Cardiac muscle cell (in vitro differentiated cells and primary cell): ENCODE data around the gene ARMH3. TPM values are rescaled to one million over a fixed set of nuclear protein-coding genes. Genes with fewer than 3 reads are reported as not detected.

ENCODE experiments used
- DNase-seq, 2 donors: peaks; one replicate each; pipeline versions ENCODE4 v3.0.0 to v3.0.0-alpha.2; 2010 to 2017; ENCODE audit warnings: low read depth in 1 of 2, low spot score in 1 of 2
- H3K27ac ChIP-seq: fragments of 200-600 bp; sonication (generic); 2 replicates; pipeline ENCODE4 v1.5.1; 2016
- H3K27me3 ChIP-seq: fragments of 200-600 bp; sonication (generic); 2 replicates; pipeline ENCODE4 v1.6.0; 2016; ENCODE audit warnings: control low read depth
- H3K36me3 ChIP-seq: fragments of 200-600 bp; sonication (generic); 2 replicates; pipeline ENCODE4 v1.5.1; 2016; ENCODE audit warnings: control low read depth
- H3K4me1 ChIP-seq: fragments of 200-600 bp; sonication (generic); 2 replicates; pipeline ENCODE4 v1.8.1; 2017; ENCODE audit warnings: low read depth, mild to moderate bottlenecking, mixed run types
- H3K4me3 ChIP-seq: fragments of 200-600 bp; sonication (generic); 2 replicates; pipeline ENCODE4 v1.5.1; 2016; ENCODE audit warnings: mild to moderate bottlenecking
- H3K9me3 ChIP-seq: fragments of 200-600 bp; sonication (generic); 2 replicates; pipeline ENCODE4 v1.5.1; 2017; ENCODE audit warnings: low read depth, mild to moderate bottlenecking, control low read depth
- polyA plus RNA-seq: library from polyadenylated mRNA; unstranded; fragments of >200 nt; fragmentation: Nextera tagmentation; extraction: Ambion mirVana; gene quantifications from 2 replicates; pipeline ENCODE4 v1.2.1, GENCODE V29; 2016
- total RNA-seq: library from RNA; depleted of rRNA; stranded (reverse); fragments of >200 nt; gene quantifications from 2 replicates; pipeline ENCODE4 v1.2.3, GENCODE V29; 2016
- TF ChIP-seq, protein P1 (sequence below): IDR thresholded peaks from 2 replicates; pipeline ENCODE4 v1.5.1; 2012; ENCODE audit warnings: low read depth, mild to moderate bottlenecking, low read length

ARMH3 gene
- total and polyA plus RNA-seq, 2 experiments from 2014 or later: 5.0 to 17.2 TPM

DNA sequence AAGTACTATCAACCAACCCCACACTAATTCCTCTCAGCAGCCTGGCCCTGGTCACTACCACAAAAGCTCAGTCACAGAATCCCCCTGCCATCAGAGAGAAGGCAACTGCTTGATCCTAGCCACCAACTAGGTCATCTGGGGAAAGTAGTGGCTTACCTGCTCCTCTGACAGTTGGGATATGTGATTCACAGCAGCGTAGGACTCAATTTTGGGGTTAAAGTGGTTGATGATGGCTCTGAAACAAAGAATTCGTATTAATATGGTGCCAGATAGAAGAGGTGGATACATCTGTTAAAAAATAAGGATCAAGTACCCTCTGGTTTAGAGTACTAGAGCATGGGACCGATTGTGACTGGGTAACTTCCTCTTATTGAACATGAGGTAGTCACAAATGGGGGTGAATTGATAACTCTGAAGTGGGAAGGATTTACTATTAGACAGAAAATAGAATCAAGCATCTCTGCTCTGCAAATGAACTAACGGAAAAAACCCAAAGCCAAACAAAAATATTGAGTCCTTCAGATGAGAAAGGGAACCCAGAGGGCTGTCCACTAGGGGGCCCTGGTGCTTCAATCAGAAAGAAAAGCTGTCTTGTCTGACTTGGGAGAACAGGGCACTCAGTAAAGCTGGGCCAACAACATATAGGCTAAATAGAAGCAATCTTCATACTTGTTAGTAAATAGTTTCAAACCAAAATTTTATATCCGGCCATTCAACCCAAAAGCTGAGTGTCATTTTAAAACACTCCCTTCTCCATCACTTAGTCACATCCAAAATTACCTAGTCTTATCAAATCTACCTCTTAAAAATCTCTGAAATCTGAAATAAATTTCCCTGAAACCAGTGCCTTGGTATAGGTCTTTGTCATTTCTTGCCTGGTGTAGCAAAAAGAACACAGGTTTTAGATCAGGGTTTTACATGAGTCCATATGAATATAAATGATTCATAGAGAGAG is 166.4 kb downstream of the ARMH3 start:
- no peak overlapping the region for H3K4me3 ChIP-seq
- H3K27me3 ChIP-seq: no peaks in the 10 kb centered on the region
- TF ChIP-seq, protein P1, sequence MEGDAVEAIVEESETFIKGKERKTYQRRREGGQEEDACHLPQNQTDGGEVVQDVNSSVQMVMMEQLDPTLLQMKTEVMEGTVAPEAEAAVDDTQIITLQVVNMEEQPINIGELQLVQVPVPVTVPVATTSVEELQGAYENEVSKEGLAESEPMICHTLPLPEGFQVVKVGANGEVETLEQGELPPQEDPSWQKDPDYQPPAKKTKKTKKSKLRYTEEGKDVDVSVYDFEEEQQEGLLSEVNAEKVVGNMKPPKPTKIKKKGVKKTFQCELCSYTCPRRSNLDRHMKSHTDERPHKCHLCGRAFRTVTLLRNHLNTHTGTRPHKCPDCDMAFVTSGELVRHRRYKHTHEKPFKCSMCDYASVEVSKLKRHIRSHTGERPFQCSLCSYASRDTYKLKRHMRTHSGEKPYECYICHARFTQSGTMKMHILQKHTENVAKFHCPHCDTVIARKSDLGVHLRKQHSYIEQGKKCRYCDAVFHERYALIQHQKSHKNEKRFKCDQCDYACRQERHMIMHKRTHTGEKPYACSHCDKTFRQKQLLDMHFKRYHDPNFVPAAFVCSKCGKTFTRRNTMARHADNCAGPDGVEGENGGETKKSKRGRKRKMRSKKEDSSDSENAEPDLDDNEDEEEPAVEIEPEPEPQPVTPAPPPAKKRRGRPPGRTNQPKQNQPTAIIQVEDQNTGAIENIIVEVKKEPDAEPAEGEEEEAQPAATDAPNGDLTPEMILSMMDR: peak; percentile 90
- no peak overlapping the region for H3K27ac ChIP-seq
- H3K9me3 ChIP-seq: no peaks in the 10 kb centered on the region
- peaks cover 40% of the 10 kb centered on the region for H3K4me1 ChIP-seq
- DNase-seq: peak; percentile 87 to 88
- no peaks in the 10 kb centered on the region for H3K36me3 ChIP-seq

DNA sequence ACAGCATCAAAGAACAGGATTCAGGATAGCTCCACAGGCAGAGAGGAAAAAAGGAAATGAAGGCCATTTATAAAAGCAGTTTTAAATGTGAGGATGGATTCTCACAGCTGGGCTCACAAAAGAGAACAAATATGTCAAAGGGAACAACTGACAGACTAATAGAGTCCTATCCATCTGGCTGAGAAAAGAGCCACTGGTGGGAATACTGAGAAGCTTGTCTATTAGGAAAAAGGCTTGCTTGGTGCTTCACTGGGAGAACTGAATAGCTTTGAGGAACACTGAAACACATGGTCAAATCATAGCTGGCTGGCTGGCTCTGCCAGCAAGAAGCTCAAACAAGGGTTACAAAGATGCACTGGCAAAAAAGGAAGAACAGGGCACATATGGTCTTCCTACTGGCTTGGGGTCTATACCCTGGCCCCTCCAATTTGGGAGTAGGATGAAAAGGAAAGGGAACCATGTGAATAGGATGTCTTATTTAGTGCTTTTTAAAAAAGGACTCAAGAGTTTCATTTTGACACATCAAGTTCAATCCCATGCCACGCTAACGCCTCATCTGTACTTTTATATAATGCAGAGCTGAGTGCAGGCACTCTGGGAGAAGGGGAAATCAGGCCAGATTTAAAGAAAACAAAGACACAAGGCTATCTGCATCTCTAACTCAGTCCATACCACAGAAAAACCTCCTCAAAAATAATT is 167.6 kb downstream of the ARMH3 start:
- no peak for DNase-seq
- Histone ChIP-seq H3K36me3 (no peaks in the 10 kb centered on the region), H3K27ac (no peak overlapping the region), H3K27me3 (no peaks in the 10 kb centered on the region), H3K4me1 (peaks cover 38% of the 10 kb centered on the region), H3K4me3 (no peak overlapping the region), H3K9me3 (no peaks in the 10 kb centered on the region)
- TF ChIP-seq, protein P1: no peak

DNA sequence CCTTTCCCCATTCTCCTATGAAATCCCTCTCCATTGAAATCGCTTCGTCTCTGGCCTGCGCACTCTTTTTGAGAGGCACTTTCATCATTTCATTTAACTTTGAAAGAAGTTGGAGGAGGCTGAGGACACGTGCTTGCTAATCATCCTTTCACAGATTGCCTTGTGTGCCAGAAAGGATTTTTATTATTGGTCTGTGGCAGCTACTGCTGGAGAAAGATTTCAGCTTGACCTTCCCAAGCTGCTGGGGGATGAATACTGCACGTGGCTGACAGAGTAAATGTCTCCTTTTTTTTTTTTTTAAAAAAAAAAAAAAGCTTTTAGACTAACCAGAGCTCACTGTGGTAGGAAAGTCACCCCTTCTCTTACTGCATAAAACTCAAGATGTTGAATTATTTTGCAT is 168.2 kb downstream of the ARMH3 start:
- Histone ChIP-seq H3K27me3 (no peaks in the 10 kb centered on the region), H3K9me3 (no peaks in the 10 kb centered on the region), H3K4me1 (peaks cover 35% of the 10 kb centered on the region), H3K27ac (no peak overlapping the region), H3K36me3 (no peaks in the 10 kb centered on the region), H3K4me3 (no peak overlapping the region)
- DNase-seq: no peak
- TF ChIP-seq, protein P1: no peak

DNA sequence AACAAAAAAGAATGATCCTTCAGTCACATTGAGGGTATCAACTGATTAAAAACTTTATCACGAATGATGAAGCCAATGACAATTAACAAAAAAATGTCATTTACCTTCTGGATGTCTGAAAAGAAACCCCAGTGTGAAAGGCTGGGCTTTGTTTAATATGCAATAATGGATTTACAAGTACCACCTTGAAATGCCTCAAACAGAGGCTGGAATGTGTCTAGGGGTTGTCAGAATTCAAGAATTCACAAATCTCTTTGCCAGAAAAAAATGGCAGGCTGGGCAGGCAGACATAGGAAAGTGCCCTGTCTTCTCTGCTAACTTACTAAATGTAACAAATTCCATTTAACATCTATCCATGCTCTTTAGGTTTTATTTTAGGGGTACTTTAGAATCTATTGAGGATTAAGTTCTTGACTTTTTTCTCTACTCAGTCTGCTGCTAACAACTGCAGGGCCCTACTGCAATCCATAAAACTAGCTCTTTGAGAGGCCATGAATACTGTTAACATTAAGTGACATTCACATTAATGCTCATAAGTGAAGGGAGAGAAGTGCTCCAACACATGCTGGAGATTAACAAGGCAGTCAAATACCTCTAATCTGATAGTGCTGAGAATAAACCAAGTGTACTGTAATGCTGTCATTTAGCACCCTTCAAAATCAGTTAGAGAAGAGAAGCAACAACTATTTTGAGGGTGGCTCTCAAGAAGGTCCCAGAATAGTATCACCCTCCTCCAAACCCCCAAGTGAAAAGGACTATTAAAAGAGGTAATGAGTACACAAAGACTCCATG is 169.3 kb downstream of the ARMH3 start:
- peaks cover 35% of the 10 kb centered on the region for H3K4me1 ChIP-seq
- H3K9me3 ChIP-seq: no peaks in the 10 kb centered on the region
- H3K27ac ChIP-seq: peak overlapping the region; percentile 3
- H3K4me3 ChIP-seq: no peak overlapping the region
- no peaks in the 10 kb centered on the region for H3K27me3 ChIP-seq
- H3K36me3 ChIP-seq: no peaks in the 10 kb centered on the region
- TF ChIP-seq, protein P1: no peak
- peak in 1 of 2 donors; percentile 77 for DNase-seq

DNA sequence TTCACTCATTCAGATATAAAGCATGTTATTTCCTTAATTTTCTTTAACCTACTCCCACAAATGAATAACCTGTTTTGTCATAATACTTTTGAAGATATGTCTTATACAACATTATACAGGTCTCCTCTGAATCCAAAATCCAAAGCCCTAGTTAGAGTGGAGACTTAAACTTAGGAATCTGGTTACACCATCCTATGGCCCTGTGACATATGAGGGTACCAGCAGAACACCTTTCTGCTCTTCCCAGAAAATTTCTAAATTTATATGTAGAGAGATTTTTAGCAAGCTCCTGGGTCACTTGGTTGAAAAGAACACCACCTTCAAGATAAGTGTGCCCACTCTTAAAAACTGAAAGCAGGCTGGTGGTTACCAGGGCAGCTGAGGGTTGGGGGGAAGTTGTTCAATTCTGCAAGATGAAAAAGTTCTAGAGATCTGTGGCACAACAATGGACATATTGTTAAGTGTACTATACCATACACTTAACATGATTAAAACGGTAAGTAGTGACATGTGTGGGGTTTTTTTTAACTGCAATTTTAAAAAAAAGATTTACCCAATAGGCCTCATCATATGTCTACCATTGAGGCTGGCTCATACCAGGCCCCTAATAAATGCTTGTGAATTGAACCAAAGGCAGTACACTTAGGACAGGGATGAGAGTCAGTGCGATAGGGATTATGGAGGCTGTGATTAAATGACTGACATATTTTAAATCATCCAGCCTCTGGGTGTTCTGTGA is 174.8 kb downstream of the ARMH3 start:
- H3K27me3 ChIP-seq: no peaks in the 10 kb centered on the region
- DNase-seq: no peak
- no peak overlapping the region for H3K27ac ChIP-seq
- H3K9me3 ChIP-seq: no peaks in the 10 kb centered on the region
- peaks cover 8% of the 10 kb centered on the region for H3K4me1 ChIP-seq
- H3K4me3 ChIP-seq: no peak overlapping the region
- H3K36me3 ChIP-seq: no peaks in the 10 kb centered on the region
- TF ChIP-seq, protein P1: no peak
